Neural progenitor cell (in vitro differentiated cells): Measurements from ENCODE around the gene KAZN.

Experiments
- EZH2phosphoT487 ChIP-seq: fragments of 200-600 bp; sonication (generic); IDR thresholded peaks from 2 replicates; pipeline ENCODE4 v1.6.1; 2017; ENCODE audit warnings: antibody characterized with exemption
- TF ChIP-seq, protein P1 (sequence below): fragments of 200-600 bp; sonication (generic); IDR thresholded peaks from 2 replicates; pipeline ENCODE4 v1.5.1; 2017; ENCODE audit warnings: antibody characterized with exemption, mild to moderate bottlenecking

DNA sequence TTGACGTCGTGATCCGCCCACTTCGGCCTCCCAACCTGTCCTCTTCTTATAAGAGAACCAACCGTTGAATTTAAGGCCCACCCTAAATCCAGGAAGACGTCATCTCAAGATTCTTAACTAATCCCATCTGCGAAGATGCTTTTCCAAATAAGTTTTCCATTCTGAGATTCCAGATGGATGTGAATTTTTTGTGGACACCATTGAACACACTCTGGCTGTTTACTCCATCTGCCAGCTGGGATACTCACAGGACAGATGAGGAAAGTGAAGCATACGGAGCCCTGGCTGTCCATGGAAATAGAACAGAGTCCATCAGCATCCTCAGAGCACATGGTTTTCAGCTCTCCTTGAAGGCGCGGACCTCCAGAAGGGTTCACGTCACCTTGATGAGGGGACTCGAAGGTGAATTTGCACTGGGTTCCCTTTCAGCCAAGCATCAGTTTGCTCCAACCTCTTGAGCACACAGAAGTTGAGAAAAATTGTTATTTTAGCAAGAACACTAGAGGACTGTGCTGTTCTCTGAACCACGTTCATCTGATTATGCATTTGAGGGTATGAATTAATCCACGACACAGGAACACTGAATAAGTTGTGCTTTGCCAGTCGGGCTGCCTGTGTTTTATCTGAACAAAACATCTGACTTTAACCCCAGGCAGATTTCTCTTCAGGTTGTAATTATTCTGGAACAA, 68.6 kb downstream of the KAZN start:
- TF ChIP-seq, protein P1, sequence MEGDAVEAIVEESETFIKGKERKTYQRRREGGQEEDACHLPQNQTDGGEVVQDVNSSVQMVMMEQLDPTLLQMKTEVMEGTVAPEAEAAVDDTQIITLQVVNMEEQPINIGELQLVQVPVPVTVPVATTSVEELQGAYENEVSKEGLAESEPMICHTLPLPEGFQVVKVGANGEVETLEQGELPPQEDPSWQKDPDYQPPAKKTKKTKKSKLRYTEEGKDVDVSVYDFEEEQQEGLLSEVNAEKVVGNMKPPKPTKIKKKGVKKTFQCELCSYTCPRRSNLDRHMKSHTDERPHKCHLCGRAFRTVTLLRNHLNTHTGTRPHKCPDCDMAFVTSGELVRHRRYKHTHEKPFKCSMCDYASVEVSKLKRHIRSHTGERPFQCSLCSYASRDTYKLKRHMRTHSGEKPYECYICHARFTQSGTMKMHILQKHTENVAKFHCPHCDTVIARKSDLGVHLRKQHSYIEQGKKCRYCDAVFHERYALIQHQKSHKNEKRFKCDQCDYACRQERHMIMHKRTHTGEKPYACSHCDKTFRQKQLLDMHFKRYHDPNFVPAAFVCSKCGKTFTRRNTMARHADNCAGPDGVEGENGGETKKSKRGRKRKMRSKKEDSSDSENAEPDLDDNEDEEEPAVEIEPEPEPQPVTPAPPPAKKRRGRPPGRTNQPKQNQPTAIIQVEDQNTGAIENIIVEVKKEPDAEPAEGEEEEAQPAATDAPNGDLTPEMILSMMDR = no peak
- TF ChIP-seq EZH2phosphoT487 = no peak
